Epithelial cell of esophagus (primary cell): ENCODE measurements around the gene EIF4B.
"Not testable (repeated sequence)": the region's sequence is repeated elsewhere in the genome, so short reads cannot be mapped to it uniquely, and the experiment has no call there.

Experiments
- DNase-seq: peaks from one replicate; pipeline ENCODE4 v3.0.0; 2010; ENCODE audit warnings: low read depth
- H3K4me3 ChIP-seq: 2 replicates; pipeline ENCODE4 v1.5.1; 2011; ENCODE audit warnings: mild to moderate bottlenecking, low read length, control low read depth
- TF ChIP-seq, protein P1 (sequence below): IDR thresholded peaks from 2 replicates; pipeline ENCODE4 v1.5.1; 2011; ENCODE audit warnings: low read depth, mild to moderate bottlenecking, low read length, control low read depth, inconsistent platforms; ENCODE audit not compliant: insufficient read depth; ENCODE audit errors: missing control alignments

Gene EIF4B

DNA sequence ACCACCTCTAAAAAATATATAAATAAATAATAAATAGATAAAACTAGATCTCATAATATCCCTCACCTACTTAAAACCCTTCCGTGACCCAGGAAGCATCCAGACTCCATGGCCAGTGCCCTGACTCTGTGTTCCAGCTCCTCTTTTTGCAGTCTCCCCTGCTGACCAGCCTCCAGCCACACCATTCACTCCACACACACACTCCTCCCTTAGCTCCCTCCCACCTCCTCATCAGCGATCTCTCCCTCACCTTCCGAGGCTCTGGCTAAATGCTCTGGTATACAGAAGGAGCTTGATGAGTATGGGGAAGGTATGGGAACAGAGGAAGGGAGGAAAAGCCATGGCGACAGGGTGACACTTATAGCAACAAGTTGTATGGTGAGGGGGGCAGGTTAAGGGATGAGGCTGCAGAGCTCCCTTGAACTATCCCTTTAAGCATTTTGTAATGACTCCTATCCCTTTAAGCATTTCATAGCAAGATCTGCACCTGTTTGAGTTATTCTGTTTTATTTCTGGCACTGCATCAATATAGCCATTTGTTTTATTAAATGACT, 26.1 kb upstream of the EIF4B start:
- TF ChIP-seq, protein P1, sequence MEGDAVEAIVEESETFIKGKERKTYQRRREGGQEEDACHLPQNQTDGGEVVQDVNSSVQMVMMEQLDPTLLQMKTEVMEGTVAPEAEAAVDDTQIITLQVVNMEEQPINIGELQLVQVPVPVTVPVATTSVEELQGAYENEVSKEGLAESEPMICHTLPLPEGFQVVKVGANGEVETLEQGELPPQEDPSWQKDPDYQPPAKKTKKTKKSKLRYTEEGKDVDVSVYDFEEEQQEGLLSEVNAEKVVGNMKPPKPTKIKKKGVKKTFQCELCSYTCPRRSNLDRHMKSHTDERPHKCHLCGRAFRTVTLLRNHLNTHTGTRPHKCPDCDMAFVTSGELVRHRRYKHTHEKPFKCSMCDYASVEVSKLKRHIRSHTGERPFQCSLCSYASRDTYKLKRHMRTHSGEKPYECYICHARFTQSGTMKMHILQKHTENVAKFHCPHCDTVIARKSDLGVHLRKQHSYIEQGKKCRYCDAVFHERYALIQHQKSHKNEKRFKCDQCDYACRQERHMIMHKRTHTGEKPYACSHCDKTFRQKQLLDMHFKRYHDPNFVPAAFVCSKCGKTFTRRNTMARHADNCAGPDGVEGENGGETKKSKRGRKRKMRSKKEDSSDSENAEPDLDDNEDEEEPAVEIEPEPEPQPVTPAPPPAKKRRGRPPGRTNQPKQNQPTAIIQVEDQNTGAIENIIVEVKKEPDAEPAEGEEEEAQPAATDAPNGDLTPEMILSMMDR = no peak

DNA sequence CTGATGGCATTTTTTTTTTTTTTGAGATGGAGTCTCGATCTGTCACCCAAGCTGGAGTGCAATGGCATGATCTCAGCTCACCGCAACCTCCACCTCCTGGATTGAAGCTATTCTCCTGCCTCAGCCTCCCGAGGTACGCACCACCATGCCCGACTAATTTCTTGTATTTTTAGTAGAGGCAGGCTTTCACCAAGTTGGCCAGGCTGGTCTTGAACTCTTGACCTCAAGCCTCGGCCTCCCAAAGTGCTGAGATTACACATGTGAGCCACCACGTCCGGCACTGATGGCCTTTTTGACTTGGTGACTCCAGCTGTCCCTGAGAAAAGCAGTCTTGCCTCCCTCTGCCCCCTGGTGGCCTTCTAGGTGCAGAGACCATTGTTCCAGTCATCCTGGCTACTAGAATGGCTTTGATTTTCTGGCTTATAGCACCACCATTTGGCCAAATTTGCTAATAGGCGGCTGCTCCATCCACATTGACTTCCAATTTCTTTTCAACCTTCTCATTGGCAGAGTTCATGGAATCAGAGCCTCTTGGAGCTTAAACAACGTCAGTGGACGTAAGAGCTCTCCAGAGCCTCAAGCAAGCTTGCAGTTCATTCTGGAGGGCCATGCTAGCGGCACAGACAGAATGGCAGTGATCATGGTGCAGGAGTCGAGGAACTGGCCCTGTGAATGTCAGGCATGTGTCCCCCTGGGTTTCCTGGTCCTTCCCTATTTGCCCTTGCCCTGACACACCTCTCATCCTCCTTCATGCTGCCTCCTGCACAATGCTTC, 25.4 kb upstream of the EIF4B start:
- peak; percentile 90 for DNase-seq
- H3K4me3 ChIP-seq = no peak overlapping the region
- TF ChIP-seq, protein P1 = peak; percentile 99

More for the DNA sequence above, 26.1 kb upstream of the EIF4B start:
- no peak overlapping the region for H3K4me3 ChIP-seq
- DNase-seq = no peak

DNA sequence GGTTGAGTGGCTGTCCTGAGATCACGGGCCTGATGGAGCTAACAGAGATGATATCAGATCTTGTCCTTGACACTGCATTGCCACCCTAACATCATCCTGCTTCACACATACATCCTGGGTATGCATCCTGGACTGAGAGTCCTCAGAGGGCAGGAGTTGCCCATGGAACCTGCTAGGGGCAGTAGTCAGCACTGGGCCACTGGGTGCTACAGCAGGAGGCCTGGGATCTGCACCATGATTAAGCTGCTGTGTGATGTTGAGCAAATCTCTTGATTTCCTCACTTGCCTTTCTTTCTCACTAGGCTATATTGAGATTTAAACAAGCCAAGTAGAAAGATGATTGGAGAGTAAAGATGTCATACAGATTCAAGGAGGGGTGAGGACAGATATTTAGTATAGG, 22.1 kb upstream of the EIF4B start:
- DNase-seq = no peak
- TF ChIP-seq, protein P1 = no peak
- no peak overlapping the region for H3K4me3 ChIP-seq

DNA sequence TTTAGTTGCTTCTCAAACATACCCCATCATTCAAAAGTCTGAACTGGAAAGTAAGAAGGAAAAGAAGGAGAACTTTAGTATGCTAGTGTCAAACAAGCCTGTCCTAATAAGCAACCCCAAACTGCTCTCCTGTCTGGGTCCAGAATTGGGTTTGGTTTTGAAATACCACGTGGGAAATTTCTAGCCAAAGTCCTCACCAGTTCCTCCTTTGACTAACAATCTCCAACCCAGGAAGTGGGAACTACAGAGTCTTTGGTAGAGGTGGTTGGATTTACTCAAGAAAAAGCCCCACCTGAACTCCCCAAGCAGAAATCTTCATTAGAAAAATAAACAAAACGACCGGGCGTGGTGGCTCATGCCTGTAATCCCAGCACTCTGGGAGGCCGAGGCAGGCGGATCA, 17.4 kb upstream of the EIF4B start:
- DNase-seq = no peak
- no peak overlapping the region for H3K4me3 ChIP-seq

DNA sequence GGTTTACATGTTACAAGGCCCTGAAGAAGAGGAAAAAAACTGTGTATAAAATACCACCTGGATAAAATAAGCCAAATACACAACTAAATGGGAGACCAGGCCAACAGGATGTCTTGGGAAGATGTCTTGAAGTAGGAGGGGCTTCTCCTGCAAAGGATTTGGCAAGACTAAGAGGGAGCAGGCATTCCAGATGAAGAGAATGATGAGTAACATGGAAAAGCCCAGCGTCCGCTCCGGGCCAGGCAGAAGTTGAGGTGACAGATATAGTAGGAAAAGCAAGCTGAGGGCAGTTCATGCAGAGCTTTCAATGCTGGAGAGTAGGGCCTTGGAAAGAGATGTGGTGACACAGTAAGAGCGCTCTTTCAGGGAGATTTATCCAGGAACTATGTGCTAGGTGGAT, 16.1 kb upstream of the EIF4B start:
- TF ChIP-seq, protein P1 = no peak
- no peak for DNase-seq

More for the DNA sequence above, 17.4 kb upstream of the EIF4B start:
- TF ChIP-seq, protein P1 = no peak

DNA sequence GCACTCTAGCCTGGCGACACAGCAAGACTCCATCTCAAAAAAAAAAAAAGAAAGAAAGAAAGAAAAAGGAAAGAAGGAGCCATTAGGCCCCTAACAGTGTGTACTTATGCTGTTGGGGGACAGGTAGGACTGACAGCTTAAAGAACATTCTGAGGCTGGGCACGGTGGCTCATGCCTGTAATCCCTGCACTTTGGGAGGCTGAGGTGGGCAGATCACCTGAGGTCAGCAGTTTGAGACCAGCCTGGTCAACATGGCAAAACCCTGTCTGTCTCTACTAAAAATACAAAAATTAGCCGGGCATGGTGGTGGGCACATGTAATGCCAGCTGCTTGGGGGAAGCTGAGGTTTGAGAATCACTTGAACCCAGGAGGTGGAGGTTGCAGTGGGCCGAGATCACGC, 14.0 kb upstream of the EIF4B start:
- not testable (repeated sequence) for DNase-seq

More for the DNA sequence above, 16.1 kb upstream of the EIF4B start:
- H3K4me3 ChIP-seq = no peak overlapping the region

DNA sequence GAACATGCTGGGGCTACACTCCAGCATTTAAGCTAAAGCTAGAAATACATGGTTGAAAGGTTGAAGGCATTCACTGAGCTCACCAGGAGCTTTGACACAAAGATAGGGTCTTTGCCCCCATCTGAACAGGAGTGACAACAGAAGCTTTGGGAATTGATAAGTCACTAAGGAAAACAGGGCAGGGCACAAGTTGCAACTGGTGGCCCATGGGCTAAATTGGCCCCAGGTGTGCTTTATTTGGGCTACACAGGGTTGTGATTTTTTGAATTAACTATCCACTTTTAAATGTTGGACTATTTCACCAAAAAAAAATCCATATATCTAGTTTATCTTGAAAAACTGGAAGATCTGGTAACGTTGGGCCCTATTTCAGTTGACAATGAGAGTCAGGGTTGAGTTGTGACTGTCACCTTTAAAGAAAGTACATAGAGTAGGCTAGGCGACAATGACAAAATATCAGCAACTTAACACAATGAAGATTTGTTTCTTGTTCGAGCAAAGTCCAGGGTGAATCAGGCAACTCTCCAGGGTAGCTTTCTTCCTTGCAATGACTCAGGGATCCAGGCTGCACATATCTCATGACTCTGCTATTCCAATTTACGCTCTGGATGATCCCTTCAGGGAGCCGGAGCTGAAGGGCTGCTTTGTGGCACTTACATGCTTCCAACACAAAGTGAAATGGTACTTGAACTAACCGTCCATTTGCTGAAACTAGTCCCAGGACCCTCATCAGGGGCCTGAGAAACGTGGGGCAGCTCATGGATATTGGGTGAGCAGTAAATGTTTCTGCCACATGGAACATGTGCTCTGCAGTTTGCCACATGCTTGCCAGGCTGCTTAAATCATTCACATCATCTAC, 13.3 kb upstream of the EIF4B start:
- DNase-seq = peak; percentile 86
- no peak overlapping the region for H3K4me3 ChIP-seq
- TF ChIP-seq, protein P1 = no peak

More for the DNA sequence above, 14.0 kb upstream of the EIF4B start:
- H3K4me3 ChIP-seq = not testable (repeated sequence)
